Endothelial cell of umbilical vein (primary cell): ENCODE measurements around the gene FIZ1. TPM values are rescaled to one million over a fixed set of nuclear protein-coding genes. Genes with fewer than 3 reads are reported as not detected.

Experiments
- BruUV-seq: library from RNA; stranded (reverse); fragments of 400-500 nt; replicated peaks from 2 replicates; lab custom pipeline; 2021; lab: Mats Ljungman, UMichigan
- CTCF ChIA-PET: fragments of 300-600, 350-600 bp; sonication (Branson Sonifier 250); formaldehyde crosslinking; loops from one replicate; lab custom pipeline; 2021; ENCODE audit warnings: antibody characterized with exemption, inconsistent platforms; lab: Charles Lee
- POLR2A ChIA-PET: fragments of 300-600, 350-600 bp; sonication (Branson Sonifier 250); formaldehyde crosslinking; loops from one replicate; lab custom pipeline; 2021; ENCODE audit warnings: antibody characterized with exemption, inconsistent platforms; lab: Charles Lee
- DNase-seq: peaks from one replicate; pipeline ENCODE4 v3.0.0-alpha.2; 2011; ENCODE audit warnings: low read depth, low spot score
- FAIRE-seq: peaks from 2 replicates; lab custom pipeline; 2011; peaks lifted over from hg19 to GRCh38; lab: Jason Lieb, UNC
- H2AFZ ChIP-seq: 2 replicates; pipeline ENCODE4 v1.6.0; 2012; ENCODE audit warnings: low read depth, low read length, control low read depth, inconsistent platforms
- H3K27ac ChIP-seq: 2 replicates; pipeline ENCODE4 v1.5.1; 2011; ENCODE audit warnings: low read depth, mild to moderate bottlenecking, control low read depth, low read length, moderate library complexity; ENCODE audit not compliant: insufficient read depth
- H3K27me3 ChIP-seq, 2 experiments: 2 replicates each; pipeline versions ENCODE4 v1.6.0 to v1.6.1; 2011; ENCODE audit warnings: low read length in 2 of 2, mixed read lengths in 1 of 2; ENCODE audit not compliant: control insufficient read depth in 2 of 2, insufficient read depth in 2 of 2
- H3K36me3 ChIP-seq, 2 experiments: 2 replicates in 1 of 2; 3 replicates in 1 of 2; pipeline ENCODE4 v1.5.1; 2011; ENCODE audit warnings: low read length in 2 of 2, mild to moderate bottlenecking in 1 of 2, moderate library complexity in 1 of 2; ENCODE audit not compliant: control insufficient read depth in 2 of 2, insufficient read depth in 2 of 2; ENCODE audit errors: extremely low read depth in 1 of 2
- H3K4me1 ChIP-seq: 3 replicates; pipeline ENCODE4 v1.5.1; 2011; ENCODE audit warnings: mild to moderate bottlenecking, low read length; ENCODE audit not compliant: control insufficient read depth, insufficient read depth; ENCODE audit errors: extremely low read depth
- H3K4me2 ChIP-seq: 2 replicates; pipeline ENCODE4 v1.6.1; 2011; ENCODE audit warnings: low read length, control low read depth, mixed read lengths; ENCODE audit not compliant: insufficient read depth
- H3K4me3 ChIP-seq, 3 experiments: fragments of 200-600 bp in 1 of 3; sonication (generic), shearing (Covaris generic) in 1 of 3; replicated peaks in 1 of 3; 2 replicates each; pipeline ENCODE4 v1.5.1; 2011 to 2016; ENCODE audit warnings: control low read depth in 3 of 3, low read length in 3 of 3, mild to moderate bottlenecking in 2 of 3, inconsistent platforms in 1 of 3, low read depth in 1 of 3, moderate library complexity in 1 of 3; ENCODE audit not compliant: insufficient read depth in 1 of 3
- H3K79me2 ChIP-seq: 2 replicates; pipeline ENCODE4 v1.6.0; 2012; ENCODE audit warnings: low read length, inconsistent platforms; ENCODE audit not compliant: control insufficient read depth, insufficient read depth
- H3K9ac ChIP-seq: replicated peaks from 2 replicates; pipeline ENCODE3; 2011; ENCODE audit warnings: low read length, control low read depth; ENCODE audit not compliant: insufficient read depth; ENCODE audit errors: extremely low read depth
- H3K9me1 ChIP-seq: replicated peaks from 3 replicates; pipeline ENCODE4 v1.6.0; 2011; ENCODE audit warnings: mild to moderate bottlenecking, low read length; ENCODE audit not compliant: control insufficient read depth, insufficient read depth; ENCODE audit errors: extremely low read depth
- H3K9me3 ChIP-seq: replicated peaks from 2 replicates; pipeline ENCODE4 v1.5.1; 2012; ENCODE audit warnings: low read length, inconsistent platforms; ENCODE audit not compliant: control insufficient read depth, insufficient read depth
- H4K20me1 ChIP-seq: replicated peaks from 2 replicates; pipeline ENCODE3; 2011; ENCODE audit warnings: mild to moderate bottlenecking, low read length; ENCODE audit not compliant: control insufficient read depth, insufficient read depth; ENCODE audit errors: extremely low read depth
- EZH2 ChIP-seq: IDR thresholded peaks from 2 replicates; pipeline ENCODE4 v1.6.1; 2012; ENCODE audit warnings: borderline replicate concordance, low read depth, mild to moderate bottlenecking, moderate library complexity, low read length, inconsistent platforms; ENCODE audit not compliant: severe bottlenecking
- GATA2 ChIP-seq: IDR thresholded peaks from 2 replicates; pipeline ENCODE4 v1.7.0; 2011; ENCODE audit warnings: low read depth, mild to moderate bottlenecking, moderate library complexity, mixed read lengths, low read length; ENCODE audit not compliant: insufficient read length, insufficient read depth
- POLR2A ChIP-seq: IDR thresholded peaks from 2 replicates; pipeline ENCODE4 v1.6.1; 2012; ENCODE audit warnings: low read depth, mild to moderate bottlenecking, control low read depth, low read length
- POLR2AphosphoS5 ChIP-seq: IDR thresholded peaks from 2 replicates; pipeline ENCODE4 v1.6.1; 2012; ENCODE audit warnings: low read depth, mild to moderate bottlenecking, control low read depth, low read length, moderate library complexity; ENCODE audit not compliant: insufficient read depth
- dilution Hi-C: fragments of 300-500 bp; cut with MboI; formaldehyde crosslinking; loops from one replicate; pipeline ENCODE4 v1.15.0; 2019; ENCODE audit warnings: low sequenced_read_pairs; ENCODE audit not compliant: extremely low pct_ligation_motif_present
- intact Hi-C: fragments of 100-400 bp; cut with micrococcal nuclease; formaldehyde crosslinking; loops from one replicate; pipeline ENCODE4 v1.10.0; 2022
- polyA plus RNA-seq, 4 experiments: library from polyadenylated mRNA; depleted of rRNA in 3 of 4; stranded (reverse) in 3 of 4; unstranded in 1 of 4; fragments of >200 nt; gene quantifications; 2 replicates each; pipeline versions ENCODE4 v1.2.1 to v1.2.3, GENCODE V29; 2011 to 2012; ENCODE audit warnings: missing spikeins in 1 of 4
- total RNA-seq: library from RNA; stranded (reverse); gene quantifications from 2 replicates; pipeline ENCODE4 v1.2.3, GENCODE V29; 2021

FIZ1 gene
- total and polyA plus RNA-seq, 2 donors (not counting 3 experiments of a cell fraction or from before 2014, with no cell fraction given), result 6.6 to 15.6 TPM

- H3K9ac ChIP-seq, result peak overlapping the region; percentile 97
- H3K27ac ChIP-seq, result no peak overlapping the region
- no peaks in the 10 kb centered on the region for H4K20me1 ChIP-seq
- dilution Hi-C loops, result loop anchor here (10.0 kb wide), 1 partner anchor 86 kb away; no protein-coding TSS in a partner anchor
- no peaks in the 10 kb centered on the region for H3K9me1 ChIP-seq
- H2AFZ ChIP-seq, result peak overlapping the region; percentile 15
- FAIRE-seq (peak; percentile 4), DNase-seq (no peak)
- TF ChIP-seq EZH2 (no peak), POLR2A (peak; percentile 12)
- H3K4me3 ChIP-seq, result peak overlapping the region; percentile 42 to 92 (median 60)
- POLR2A ChIA-PET, result interaction anchor here (2.2 kb wide), 1 partner anchor 14 kb away, joined by 8 read pairs; no protein-coding TSS in a partner anchor
- BruUV-seq, result TSS peak; percentile 32
- H3K36me3 ChIP-seq, result peaks cover 0 to 10% of the 10 kb centered on the region in 2 experiments
- intact Hi-C loops, result loop anchor here (1.0 to 10.0 kb wide), 4 partner anchors 35 to 346 kb away; partner anchors contain the start of genes PPP6R1, RPL28 and TMEM238
- H3K27me3 ChIP-seq, result no peaks in the 10 kb centered on the region
- peaks cover 2% of the 10 kb centered on the region for H3K79me2 ChIP-seq
- peaks cover 13% of the 10 kb centered on the region for H3K4me1 ChIP-seq
- H3K4me2 ChIP-seq, result peak overlapping the region; percentile 81
- no peaks in the 10 kb centered on the region for H3K9me3 ChIP-seq
- CTCF ChIA-PET, result interaction anchor here (0.6 kb wide), 1 partner anchor 53 kb away, joined by 3 read pairs; no protein-coding TSS in a partner anchor
Observed at GRCh38 chr19:55600662-55601028, 1.3 kb upstream of the FIZ1 start.

- intact Hi-C loops, result loop anchor here (1.0 to 10.0 kb wide), 11 partner anchors 13 to 483 kb away; partner anchors contain the start of genes KMT5C, PPP1R12C, PPP6R1 and RPL28
- TSS peak; percentile 48 for BruUV-seq
- H3K9ac ChIP-seq, result peak within 1 kb of the TSS; percentile 97
- peak within 1 kb of the TSS; percentile 90 for H3K4me2 ChIP-seq
- dilution Hi-C loops, result loop anchor here (10.0 kb wide), 1 partner anchor 85 kb away; no protein-coding TSS in a partner anchor
- no peaks in the 10 kb centered on the region for H3K27me3 ChIP-seq
- H2AFZ ChIP-seq, result peak within 1 kb of the TSS; percentile 96
- ChIA-PET CTCF (interaction anchor here (0.6 to 1.8 kb wide), 12 partner anchors 17 to 132 kb away, joined by 3 to 8 read pairs (median 4); partner anchors contain the start of gene U2AF2), POLR2A (interaction anchor here (0.9 to 2.2 kb wide), 6 partner anchors 14 to 193 kb away, joined by 3 to 8 read pairs (median 8); partner anchors contain the start of genes UBE2S and ZNF784)
- H3K4me3 ChIP-seq, result peak within 1 kb of the TSS; percentile 78 to 92 (median 89)
- H3K36me3 ChIP-seq, result peaks cover 3 to 14% of the 10 kb centered on the region in 2 experiments
- FAIRE-seq, result peak; percentile 8
- no peaks in the 10 kb centered on the region for H4K20me1 ChIP-seq
- peak within 1 kb of the TSS; percentile 98 for H3K27ac ChIP-seq
- DNase-seq, result peak; percentile 72
- H3K9me1 ChIP-seq, result no peaks in the 10 kb centered on the region
- peaks cover 2% of the 10 kb centered on the region for H3K79me2 ChIP-seq
- H3K9me3 ChIP-seq, result no peaks in the 10 kb centered on the region
- TF ChIP-seq GATA2, result no peak
- peak; percentile 63 for TF ChIP-seq POLR2AphosphoS5
- peaks cover 13% of the 10 kb centered on the region for H3K4me1 ChIP-seq
Observed at GRCh38 chr19:55599842-55600661, 735 bp upstream of the FIZ1 start, which contains the start of gene ZNF524. TSS of gene ZNF524 (plus strand) at chr19:55600288. CDS start at chr19:55602113, 1,825 bp downstream.
